Parathyroid adenoma (tissue), 2 donors: ENCODE data around the gene NDST3.

ENCODE experiments used
- H2AFZ ChIP-seq: fragments of 300-600 bp; sonication (generic); one replicate; pipeline ENCODE4 v1.7.0; 2017; ENCODE audit warnings: antibody characterized with exemption, mild to moderate bottlenecking
- H3K27ac ChIP-seq: fragments of 300-600 bp; sonication (generic); one replicate; pipeline ENCODE4 v1.7.0; 2017
- H3K27me3 ChIP-seq: fragments of 300-600 bp; sonication (generic); one replicate; pipeline ENCODE4 v1.7.0; 2017; ENCODE audit warnings: low read length; ENCODE audit not compliant: control insufficient read depth, insufficient read depth
- H3K36me3 ChIP-seq: fragments of 300-600 bp; sonication (generic); one replicate; pipeline ENCODE4 v1.7.0; 2017; ENCODE audit warnings: low read length; ENCODE audit not compliant: control insufficient read depth, insufficient read depth
- H3K4me1 ChIP-seq: fragments of 300-600 bp; sonication (generic); one replicate; pipeline ENCODE4 v1.7.0; 2017; ENCODE audit warnings: control low read depth
- H3K4me2 ChIP-seq: fragments of 300-600 bp; sonication (generic); one replicate; pipeline ENCODE4 v1.7.0; 2017; ENCODE audit warnings: low read length
- H3K4me3 ChIP-seq: fragments of 300-600 bp; sonication (generic); one replicate; pipeline ENCODE4 v1.7.0; 2017; ENCODE audit warnings: low read depth, low read length
- H3K79me2 ChIP-seq: fragments of 300-600 bp; sonication (generic); one replicate; pipeline ENCODE4 v1.7.0; 2017; ENCODE audit warnings: control low read depth
- H3K9ac ChIP-seq: fragments of 300-600 bp; sonication (generic); one replicate; pipeline ENCODE4 v1.7.0; 2017; ENCODE audit warnings: mild to moderate bottlenecking
- H3K9me3 ChIP-seq: fragments of 300-600 bp; sonication (generic); one replicate; pipeline ENCODE4 v1.7.0; 2017; ENCODE audit warnings: low read length; ENCODE audit not compliant: control insufficient read depth
- TF ChIP-seq, protein P1 (sequence below): fragments of 300-600 bp; sonication (generic); IDR thresholded peaks from one replicate; pipeline ENCODE4 v1.7.0; 2017; ENCODE audit warnings: antibody characterized with exemption, mild to moderate bottlenecking
- donor health status: primary hyperparathyroidism.

The NDST3 gene

DNA sequence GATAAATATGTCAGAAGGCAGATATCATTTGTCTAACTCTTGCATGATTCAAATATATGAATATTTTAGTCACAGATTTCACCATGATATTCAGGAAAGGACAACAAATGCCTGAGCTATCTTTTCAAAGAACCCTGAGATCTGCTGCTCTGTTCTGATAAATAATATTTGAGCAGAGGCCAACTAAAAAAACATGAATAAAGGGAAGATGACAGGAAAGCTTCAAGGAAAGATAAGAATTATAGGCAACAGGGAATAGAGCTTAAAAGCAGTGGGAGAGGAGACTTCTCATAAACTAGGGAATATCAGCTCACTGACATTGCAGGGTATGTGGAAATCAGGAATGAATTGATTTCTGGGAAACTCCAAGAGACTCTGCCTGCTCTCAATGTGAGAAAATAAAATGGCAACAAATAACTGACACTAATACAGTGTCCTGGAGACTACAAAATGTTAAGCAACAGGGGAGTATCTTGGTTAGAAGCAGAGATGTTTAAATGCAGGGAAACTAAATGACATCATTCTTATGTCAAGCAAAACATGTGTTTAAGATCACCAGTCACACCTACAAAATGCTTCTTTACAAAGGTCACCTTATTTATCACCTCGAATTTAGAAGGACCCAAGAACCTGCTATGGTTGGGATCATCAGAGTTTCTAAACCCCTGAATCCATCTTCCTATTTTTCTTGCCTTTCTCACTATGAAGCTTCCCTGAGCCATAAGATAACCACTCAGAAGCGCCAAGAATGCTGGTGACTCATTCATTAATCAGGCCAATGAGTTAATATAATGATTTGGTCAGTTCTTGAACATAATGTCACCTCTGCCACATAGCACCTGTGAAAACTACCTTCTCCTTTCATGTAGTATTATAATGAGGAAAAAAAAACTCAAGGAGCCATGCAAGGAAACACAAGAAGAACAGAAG lies 78.1 kb downstream of the NDST3 start:
- Histone ChIP-seq H3K9me3 (no peaks in the 10 kb centered on the region), H3K27ac (no peak overlapping the region)

DNA sequence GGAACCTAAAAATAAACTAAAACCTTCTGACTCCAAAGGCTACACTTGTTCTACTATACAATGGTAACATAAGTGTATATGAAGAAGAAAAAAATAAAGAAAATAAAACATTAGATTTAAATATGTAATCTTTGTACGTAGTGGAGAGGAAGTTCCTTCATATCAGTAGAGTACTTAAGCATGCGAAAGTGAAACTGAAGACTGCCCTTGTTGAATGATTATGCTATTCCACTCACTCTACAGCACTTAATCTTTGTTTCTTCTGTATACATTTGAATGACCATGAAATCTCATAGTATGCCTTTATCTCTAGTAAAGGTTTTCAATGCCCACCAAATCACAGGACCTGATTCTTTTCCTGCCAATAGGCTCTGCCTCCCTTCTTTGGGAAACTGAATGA lies 78.9 kb downstream of the NDST3 start:
- no peak overlapping the region for H3K4me2 ChIP-seq
- H2AFZ ChIP-seq = no peak overlapping the region
- H3K9ac ChIP-seq = no peak overlapping the region
- no peaks in the 10 kb centered on the region for H3K36me3 ChIP-seq
- H3K27ac ChIP-seq = no peak overlapping the region
- H3K27me3 ChIP-seq = no peaks in the 10 kb centered on the region
- no peaks in the 10 kb centered on the region for H3K4me1 ChIP-seq
- no peak overlapping the region for H3K4me3 ChIP-seq
- no peaks in the 10 kb centered on the region for H3K79me2 ChIP-seq
- no peaks in the 10 kb centered on the region for H3K9me3 ChIP-seq
- TF ChIP-seq, protein P1, sequence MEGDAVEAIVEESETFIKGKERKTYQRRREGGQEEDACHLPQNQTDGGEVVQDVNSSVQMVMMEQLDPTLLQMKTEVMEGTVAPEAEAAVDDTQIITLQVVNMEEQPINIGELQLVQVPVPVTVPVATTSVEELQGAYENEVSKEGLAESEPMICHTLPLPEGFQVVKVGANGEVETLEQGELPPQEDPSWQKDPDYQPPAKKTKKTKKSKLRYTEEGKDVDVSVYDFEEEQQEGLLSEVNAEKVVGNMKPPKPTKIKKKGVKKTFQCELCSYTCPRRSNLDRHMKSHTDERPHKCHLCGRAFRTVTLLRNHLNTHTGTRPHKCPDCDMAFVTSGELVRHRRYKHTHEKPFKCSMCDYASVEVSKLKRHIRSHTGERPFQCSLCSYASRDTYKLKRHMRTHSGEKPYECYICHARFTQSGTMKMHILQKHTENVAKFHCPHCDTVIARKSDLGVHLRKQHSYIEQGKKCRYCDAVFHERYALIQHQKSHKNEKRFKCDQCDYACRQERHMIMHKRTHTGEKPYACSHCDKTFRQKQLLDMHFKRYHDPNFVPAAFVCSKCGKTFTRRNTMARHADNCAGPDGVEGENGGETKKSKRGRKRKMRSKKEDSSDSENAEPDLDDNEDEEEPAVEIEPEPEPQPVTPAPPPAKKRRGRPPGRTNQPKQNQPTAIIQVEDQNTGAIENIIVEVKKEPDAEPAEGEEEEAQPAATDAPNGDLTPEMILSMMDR = no peak

More for the DNA sequence above, 78.1 kb downstream of the NDST3 start:
- H3K4me3 ChIP-seq = no peak overlapping the region
- no peak overlapping the region for H2AFZ ChIP-seq
- H3K4me2 ChIP-seq = no peak overlapping the region
- no peaks in the 10 kb centered on the region for H3K79me2 ChIP-seq
- H3K27me3 ChIP-seq = no peaks in the 10 kb centered on the region
- TF ChIP-seq, protein P1 = no peak
- no peaks in the 10 kb centered on the region for H3K4me1 ChIP-seq
- no peaks in the 10 kb centered on the region for H3K36me3 ChIP-seq
- no peak overlapping the region for H3K9ac ChIP-seq

DNA sequence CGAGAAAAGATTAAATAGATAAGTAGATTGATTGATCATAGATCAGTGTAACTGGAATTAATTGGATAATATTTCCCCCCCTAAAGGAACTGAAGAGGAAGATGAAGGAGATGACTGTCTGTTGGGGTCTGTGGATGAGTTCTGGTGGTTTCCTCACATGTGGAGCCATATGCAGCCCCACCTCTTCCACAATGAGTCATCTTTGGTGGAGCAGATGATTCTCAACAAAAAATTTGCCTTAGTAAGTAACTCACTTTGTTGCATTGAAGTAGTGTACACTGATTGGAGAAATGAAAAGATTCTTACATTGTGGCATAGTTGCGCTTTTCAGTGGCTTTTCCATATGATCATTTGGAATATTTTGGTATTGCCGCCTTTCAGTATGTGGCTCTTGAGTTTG lies 80.4 kb downstream of the NDST3 start:
- no peak overlapping the region for H3K9ac ChIP-seq
- H2AFZ ChIP-seq = no peak overlapping the region
- H3K4me1 ChIP-seq = no peaks in the 10 kb centered on the region
- H3K79me2 ChIP-seq = no peaks in the 10 kb centered on the region
- no peak overlapping the region for H3K4me3 ChIP-seq
- H3K9me3 ChIP-seq = no peaks in the 10 kb centered on the region
- H3K27me3 ChIP-seq = no peaks in the 10 kb centered on the region
- no peak overlapping the region for H3K27ac ChIP-seq
- no peak overlapping the region for H3K4me2 ChIP-seq
- TF ChIP-seq, protein P1 = no peak
- no peaks in the 10 kb centered on the region for H3K36me3 ChIP-seq

DNA sequence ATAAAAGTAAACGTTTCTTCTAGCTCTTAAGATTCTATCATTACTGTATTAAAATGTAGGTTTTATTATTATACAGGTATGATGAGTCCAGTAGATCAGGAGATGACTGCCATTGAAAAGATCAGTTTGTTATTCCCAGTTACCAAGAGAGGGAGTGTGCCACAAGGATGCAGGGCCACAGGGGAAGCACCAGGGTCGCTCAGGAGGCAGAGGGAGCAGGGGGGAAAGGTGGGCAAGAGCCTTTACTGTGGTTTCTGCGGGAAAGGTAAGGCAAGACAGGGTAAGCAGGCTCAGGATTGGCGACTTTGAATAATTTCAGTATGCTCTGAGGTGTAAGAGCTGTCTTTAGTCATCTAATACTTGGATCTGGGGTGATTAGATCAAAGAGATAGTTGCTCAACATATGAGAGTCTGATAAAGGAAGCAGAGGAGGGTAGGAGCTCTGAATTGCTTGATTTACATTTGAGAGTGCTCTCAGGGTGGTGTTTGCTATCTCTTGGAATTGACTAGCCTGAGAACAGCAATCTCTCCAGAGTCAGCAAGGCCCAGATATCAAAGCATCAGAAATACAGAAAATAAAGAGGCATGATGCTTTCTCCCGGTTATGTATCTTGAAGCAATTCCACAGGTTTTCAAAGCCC lies 86.0 kb downstream of the NDST3 start:
- no peak overlapping the region for H3K4me2 ChIP-seq
- H2AFZ ChIP-seq = no peak overlapping the region
- H3K79me2 ChIP-seq = no peaks in the 10 kb centered on the region
- H3K9ac ChIP-seq = no peak overlapping the region
- no peaks in the 10 kb centered on the region for H3K36me3 ChIP-seq
- no peaks in the 10 kb centered on the region for H3K9me3 ChIP-seq
- no peak overlapping the region for H3K27ac ChIP-seq
- H3K4me1 ChIP-seq = no peaks in the 10 kb centered on the region
- TF ChIP-seq, protein P1 = no peak
- no peak overlapping the region for H3K4me3 ChIP-seq
- H3K27me3 ChIP-seq = no peaks in the 10 kb centered on the region
